IPS-11a (cell line): ENCODE data around the gene ANGPTL2.
"Not testable (repeated sequence)": the region's sequence is repeated elsewhere in the genome, so short reads cannot be mapped to it uniquely, and the experiment has no call there.

Experiments used
- H3K4me3 ChIP-seq: one replicate; pipeline ENCODE4 v1.5.1; 2013; ENCODE audit warnings: low read depth, low read length, control low read depth

The ANGPTL2 gene

DNA sequence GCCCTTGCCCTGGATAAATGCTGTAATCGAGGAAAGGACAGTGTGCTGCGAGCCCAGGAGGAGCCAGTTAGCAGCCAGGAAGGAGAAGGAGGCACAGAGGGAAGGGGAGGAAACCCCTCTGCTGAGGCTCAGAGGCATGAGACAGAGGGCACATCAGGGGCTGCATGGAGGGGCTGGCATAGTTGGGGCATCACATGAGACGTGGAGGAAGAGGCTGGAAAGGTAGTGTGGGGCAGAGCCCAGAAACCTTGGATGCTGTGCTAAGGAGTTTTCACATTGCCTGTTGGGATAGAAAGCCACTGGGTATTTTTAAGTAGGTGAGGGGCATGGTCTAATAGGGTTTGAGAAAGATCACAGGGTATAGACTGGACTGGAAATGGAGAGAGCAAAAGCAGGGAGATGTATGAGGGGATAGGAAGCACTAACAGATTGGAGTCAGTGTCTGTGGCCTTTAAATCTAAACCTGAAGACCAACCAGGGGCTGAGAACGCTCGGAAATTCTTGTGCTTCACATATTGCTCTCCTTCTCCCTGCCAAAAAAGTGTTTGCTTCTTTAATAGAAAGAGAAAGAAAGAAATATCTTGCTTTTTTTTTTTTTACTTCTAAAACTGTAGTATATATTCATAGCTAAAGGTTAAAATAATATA, 33.0 kb upstream of the ANGPTL2 start:
- no peak overlapping the region for H3K4me3 ChIP-seq

DNA sequence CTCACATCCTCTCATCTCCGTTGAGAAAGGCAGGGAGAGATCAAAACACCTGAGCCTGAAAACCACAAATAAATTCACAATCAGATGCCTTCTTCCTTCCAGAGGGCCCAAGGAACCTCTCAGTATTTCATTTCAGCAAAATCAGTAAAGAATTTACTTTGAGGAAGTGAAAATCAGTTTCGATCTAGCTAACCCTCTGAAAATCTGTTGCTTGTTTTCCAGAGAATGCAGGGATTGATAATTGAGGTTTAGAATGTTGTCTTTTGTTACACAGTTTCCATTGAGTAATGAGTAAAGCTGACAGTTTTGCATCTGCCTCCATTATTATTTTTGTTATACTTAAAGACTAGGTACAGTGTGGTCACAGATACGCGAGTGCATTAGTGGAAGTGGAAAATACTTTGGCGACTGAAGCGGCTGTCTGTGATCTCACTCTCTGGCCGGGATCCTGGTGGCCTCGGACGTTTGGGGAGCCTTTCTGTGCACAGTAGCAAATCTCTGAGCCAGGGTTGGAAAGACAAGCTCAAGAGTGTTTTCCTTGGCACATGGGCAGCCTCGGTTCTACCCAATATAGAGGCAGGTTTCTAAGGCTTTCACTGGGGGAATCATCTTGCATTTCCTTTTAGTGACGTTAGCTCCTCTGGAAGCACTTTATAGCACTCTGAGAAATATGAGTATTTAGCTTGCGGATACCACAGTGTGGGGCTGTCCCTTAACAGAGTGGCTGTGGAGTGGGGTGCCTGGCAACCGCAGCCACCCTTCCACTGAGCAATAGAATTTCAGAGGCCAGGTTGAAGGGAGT, 32.2 kb upstream of the ANGPTL2 start:
- no peak overlapping the region for H3K4me3 ChIP-seq

DNA sequence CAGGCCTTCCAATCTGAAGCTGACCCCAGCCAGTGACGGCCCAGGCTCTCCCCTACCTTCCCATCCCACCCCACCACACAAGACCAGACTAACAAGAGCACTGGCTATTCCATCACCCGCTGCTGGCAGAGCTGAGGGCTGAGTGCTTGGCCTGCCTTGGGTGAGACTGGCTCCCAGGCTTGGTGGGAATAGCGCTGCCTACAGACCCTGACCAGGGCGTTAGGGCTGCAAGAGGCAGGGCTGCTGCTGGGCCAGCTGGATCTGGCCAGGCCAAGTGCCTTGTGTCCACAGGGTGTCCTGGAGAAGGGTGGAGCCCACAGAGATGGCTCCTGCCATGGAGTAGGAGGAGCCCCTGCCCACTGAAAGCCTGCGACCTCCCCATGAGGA, 31.6 kb upstream of the ANGPTL2 start:
- H3K4me3 ChIP-seq: no peak overlapping the region

DNA sequence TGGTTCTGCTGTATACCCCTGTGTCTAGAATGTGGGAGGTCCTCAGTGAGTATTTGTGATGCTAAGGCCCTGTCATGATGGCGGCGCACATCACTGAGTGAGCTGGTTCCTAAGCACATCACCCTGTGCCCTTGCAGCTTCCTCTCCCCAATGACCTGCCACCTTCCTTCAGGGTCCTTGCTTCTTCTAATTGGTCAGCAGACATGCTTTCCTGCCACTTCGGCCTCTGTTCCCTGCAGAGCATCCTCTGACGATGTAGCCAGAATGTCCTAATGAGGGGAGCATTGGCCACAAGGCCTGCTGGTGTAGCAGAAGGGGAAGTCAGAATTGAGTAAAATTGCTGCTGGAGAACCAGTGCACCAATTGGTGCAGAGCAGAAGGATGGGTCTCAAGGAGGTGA, 31.1 kb upstream of the ANGPTL2 start:
- H3K4me3 ChIP-seq: no peak overlapping the region

DNA sequence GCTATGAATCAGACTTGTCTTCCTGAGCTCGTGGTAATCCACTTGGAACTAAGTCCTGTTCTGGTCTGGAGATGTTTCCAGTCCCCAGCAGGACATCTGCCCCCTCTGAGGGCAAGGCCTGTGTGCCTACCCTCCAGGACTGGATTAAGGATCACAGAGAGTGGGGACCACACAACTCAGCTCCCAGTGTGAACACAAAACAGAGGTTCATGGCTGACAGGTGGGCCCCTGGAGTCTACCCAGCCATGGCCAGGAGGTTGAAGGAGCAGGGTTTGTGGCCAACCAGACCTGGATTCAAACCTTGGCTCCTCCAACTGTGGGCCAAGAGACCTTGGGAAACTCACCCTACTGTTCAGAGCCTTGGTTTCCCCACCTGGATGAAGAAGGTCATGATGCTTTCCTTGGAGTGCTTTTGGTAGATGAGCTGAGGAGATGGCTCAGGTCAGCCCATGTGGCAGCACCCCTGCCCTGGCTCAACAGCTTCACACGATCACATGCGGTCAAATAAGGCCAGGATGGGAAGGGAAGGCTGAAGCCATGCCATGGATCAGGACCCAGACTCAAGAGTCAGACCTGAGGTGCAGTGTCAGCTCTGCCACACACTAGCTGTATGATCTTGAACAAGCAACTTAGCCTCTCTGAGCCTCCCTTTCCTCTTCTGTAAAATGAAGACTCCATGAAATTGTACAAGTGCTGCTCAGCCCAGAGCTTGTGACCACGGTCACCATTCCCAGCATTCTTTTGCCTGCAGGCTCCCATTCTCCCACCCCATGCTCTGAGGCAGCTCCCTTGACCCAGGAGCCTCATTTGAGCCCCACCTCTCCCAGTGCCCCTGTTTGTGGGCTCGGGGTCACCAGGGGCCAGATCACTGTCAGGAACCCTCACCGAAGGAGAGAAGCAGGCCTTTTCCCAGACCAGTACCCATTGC, 27.3 kb upstream of the ANGPTL2 start:
- no peak overlapping the region for H3K4me3 ChIP-seq

DNA sequence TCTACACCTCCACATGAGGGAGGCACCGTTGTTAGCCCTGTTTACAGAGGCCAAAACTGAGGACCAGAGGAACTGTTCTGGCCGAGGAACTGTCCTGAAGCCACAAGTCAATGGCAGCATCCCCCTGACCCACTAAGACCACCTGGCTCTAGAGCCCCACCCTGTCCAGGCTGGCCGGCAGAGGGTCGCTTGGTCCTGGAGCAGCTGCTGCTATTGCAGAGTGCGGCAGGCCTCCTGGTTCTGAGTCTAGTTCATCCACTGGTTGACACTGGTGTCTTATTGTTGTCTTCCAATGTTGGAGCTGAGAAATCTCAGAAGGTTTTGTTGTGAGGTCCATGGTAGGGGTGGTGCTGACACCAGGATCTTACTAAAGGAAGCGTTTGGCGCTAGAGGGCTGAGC, 26.6 kb upstream of the ANGPTL2 start:
- no peak overlapping the region for H3K4me3 ChIP-seq

DNA sequence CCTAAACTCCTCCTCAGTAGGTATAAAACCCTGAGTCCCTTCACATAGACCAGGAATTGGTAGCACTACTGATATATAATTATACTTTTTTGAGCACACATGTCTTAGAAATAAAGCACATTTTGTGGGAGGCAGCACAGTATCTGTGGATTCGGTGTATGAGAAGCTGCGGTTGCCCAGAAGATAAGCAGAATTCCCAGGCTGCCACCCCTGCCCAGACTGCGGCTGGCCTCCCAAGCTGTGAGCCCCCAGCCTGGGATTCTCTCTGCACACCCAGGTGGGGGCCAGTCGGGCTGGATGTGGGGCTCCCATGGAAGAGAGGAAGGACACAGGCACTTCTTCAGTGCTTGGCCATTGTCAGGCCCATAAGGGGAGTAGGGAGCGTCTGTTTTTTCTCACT, 25.6 kb upstream of the ANGPTL2 start:
- no peak overlapping the region for H3K4me3 ChIP-seq

DNA sequence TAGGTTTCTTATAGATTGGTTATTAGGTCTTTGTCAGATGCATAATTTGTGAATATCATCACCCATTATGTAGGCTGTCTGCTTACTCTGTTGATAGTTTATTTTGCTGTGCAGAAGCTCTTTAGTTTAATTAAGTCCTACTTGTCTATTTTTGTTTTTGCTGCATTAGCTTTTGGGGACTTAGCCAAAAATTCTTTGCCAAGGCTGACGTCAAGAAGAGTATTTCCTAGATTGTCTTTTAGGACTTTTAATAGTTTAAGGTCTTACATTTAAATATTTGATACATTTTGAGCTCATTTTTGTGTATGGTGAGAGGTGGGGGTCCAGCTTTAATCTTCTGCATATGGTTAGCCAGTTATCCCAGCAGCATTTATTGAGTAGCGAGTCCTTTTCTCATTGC, 24.8 kb upstream of the ANGPTL2 start:
- no peak overlapping the region for H3K4me3 ChIP-seq

DNA sequence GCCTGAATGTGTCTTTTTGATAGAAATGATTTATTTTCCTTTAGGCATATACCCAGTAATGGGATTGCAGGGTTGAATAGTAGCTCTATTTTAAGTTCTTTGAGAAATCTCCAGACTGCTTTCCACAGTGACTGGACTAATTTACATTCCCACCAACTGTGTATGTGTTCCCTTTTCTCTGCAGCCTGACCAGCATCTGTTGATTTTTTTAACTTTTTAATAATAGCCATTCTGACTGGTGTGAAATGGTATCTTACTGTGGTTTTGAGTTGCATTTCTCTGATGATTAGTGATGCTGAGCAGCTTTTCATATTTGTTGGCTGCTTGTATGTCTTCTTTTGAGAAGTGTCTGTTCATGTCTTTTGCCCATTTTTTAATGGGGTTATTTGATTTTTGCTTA, 24.4 kb upstream of the ANGPTL2 start:
- not testable (repeated sequence) for H3K4me3 ChIP-seq

DNA sequence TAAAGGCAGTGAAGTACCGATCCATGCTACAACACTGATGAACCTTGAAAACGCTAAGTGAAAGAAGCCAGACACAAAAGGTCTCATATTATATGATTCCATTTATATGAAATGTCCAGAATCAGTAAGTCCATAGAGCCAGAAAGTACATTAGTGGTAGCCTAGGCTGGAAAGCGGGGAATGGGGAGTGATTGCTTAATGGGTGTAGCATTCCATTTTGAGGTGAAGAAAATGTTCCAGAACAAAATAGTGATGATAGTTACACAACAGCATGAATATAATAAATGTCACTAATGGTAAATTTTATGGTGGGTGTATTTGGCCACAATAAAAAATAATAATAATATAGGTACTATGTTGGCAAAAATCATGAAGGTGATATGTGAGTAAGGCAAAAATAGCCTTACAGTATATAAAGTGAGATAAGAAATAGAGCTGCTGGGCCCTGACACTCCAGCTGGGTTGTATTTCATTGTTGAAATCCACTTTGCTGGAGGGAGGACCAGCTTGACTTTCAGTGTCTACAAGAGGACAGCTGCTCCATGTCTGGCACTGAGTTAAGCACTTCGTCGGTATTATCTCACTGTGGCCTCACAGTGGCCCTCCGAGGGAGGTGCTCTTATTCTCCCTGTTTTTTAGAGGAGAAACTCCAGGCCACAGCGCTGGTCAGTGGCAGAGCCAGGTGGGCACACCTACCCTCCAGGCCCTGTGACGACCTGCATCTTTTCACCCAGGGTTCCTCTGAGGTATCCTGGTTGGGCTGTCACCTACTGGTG, 22.4 kb upstream of the ANGPTL2 start:
- no peak overlapping the region for H3K4me3 ChIP-seq

DNA sequence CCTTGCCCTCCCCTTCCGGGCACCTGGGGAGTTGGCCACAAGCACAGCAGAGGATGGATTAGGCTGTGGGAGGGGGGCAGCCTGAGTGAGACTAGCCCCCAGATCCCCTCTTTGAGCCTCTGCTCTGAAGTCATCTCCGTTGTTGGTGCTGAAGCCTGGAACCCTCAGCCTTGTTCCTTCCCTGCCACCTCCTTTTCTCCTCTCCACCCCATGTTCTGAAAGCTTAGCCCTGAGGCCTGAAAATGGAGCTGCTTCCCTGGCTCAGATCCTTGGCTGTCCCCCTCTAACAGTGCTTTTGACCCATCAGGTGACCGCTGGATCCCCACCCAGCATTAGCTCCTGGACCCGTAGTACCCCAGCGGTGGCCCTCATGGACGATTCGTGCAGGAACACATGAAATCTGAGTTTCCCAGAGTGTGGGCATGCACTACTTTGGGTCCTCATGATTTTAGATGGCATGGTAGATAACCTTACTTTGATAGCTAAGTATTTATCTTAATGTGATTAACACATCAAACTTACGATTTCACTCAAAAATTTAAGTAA, 21.6 kb upstream of the ANGPTL2 start:
- no peak overlapping the region for H3K4me3 ChIP-seq

DNA sequence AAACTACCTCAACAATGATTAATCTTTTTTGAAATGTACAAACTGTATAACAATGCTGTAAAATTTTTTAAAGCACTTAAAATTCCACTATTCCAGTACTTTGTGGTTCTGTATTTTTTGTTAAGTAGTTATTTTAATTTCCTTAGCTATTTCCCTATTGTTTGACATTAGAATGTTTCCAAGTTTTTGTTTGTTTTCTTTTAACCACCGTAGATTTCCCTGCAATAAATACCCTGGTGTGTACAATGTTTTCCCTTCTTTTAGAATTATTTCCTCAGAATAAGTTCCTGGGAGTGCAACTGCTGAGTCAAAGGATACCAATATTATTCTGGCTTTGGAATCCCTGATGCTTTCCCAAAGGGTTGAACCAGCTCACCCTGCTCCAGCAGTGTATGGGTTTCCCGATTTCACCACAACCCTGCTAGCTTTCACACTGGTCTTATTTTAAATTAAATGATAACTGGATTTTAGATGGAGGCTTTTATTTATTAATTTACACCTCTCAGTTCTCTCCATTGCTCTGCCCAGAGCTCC, 20.6 kb upstream of the ANGPTL2 start:
- no peak overlapping the region for H3K4me3 ChIP-seq

DNA sequence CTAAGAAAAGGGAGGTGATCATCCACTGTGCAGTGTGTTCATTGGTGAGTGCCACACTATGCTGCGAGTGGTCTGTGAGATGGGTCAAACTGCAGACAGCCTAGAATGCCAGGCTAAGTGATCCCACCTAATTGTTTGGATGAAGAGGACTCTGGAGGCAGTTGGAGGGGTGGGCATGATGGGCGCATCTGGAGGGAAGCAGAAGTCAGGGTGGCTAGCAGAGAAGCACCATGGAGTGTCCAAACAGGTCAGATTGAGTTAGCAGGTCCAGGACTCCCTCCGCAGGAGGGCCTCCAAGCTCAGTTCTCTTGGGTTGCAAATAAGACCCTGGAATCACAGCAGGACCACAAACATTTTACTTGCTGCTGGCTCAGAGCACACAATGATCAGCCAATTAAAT, 19.9 kb upstream of the ANGPTL2 start:
- H3K4me3 ChIP-seq: no peak overlapping the region

DNA sequence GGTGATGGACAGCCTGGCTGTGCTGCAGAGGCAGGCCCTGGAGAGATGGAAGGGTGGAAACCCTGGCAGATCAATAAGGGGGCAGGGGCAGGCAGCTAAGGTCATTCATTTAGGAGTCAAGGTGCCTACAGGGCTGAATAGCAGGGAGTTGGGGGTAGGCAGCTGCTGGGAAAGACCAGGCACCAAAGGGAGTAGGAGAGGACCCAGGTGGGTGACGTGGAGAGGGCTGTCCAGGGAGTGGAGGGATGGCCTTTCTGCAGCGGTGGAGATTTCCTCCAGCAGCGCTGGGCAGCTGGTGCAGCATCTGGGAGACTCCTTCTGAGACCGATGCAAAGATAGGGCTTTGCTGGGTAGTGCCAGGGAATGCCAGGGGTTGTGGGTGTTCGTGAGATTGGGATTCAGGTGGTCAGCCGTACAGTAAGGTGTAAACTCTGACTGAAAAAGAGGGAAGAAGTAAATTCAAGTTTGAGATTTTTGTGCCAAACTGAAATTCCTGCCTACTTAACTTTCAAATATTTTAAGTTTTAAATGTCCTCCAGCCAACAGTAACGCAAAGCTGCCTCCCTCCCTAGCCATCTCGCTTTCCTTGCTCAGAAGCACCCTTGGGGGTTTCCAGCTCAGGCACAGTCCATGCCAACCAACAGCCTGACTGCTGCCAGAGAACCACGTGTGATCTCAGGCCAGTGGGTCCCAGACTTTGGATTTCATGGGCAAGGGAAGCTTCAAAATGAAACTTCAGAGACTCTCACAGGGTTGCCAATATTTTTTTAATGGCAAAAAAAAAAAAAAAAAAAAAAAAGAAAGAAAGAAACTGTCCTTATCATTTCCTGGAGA, 18.6 kb upstream of the ANGPTL2 start:
- H3K4me3 ChIP-seq: no peak overlapping the region

DNA sequence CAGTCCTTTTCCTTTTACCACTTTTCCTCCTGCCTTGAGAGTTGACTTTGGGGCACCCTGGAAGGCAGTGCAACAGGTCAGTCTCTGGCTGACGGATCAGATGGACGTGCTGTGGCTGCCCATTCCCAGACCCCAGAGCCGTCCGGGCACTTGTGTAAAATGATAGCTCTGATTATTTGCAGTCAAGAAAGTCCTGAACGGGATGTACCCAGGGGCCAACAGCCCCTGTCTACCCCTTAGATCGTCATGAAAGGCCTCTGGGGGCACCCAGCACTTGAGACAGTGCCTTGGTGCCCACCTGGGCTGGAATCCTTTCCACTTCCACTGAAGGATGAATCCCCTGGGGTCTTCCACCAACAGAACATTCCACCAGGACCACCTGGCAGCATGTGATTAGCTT, 17.7 kb upstream of the ANGPTL2 start:
- H3K4me3 ChIP-seq: no peak overlapping the region

DNA sequence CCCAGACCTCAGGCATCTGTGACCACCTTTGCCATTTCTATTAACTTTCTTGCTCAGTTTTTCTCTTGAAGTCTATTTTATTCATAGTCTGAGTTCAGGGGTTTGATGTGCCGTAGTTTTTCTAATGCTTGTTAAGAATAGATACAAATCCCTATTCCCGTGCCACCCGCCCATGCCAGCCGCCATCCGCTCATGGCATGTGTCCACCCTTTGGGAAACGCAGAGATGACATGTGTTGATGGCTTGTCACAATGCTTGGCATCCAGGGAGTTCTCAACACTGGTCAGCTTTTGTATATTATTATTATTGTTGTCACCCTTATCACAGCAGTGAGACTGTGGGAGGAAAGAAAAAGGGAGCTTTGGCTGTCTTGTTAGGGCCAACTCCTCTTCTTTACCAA, 17.3 kb upstream of the ANGPTL2 start:
- H3K4me3 ChIP-seq: no peak overlapping the region

DNA sequence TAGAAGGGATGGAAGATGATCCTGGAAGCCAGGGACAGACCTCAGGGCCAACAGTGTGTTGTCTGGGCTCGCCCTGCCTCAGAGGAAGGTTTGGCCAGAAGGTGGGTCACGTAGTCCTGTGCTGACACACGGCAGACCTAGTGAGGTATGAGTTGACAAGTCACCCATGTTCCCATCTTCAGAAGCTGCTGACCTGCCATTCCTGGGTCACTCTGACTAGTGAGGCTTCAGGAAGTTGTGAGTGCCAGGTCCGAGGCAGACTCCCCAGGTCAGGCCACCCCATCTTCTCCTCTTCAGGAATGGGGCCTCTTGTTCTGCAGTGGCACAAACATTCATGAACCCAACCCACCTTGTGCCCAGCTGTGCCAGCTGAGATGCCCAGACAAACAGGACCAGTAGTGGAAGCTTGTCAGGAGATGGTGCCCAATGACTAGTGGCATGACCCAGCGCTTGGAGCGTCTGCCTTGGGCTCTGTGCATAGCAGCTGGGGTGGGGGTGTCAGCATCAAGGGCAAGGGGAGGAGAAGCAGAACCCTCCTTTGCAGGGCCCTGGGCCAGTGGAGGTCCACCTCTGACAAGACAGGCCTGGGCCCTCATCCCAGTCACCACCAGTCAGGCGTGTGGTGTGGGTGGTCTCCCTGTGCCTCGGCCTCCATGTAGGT, 16.8 kb upstream of the ANGPTL2 start:
- H3K4me3 ChIP-seq: no peak overlapping the region

DNA sequence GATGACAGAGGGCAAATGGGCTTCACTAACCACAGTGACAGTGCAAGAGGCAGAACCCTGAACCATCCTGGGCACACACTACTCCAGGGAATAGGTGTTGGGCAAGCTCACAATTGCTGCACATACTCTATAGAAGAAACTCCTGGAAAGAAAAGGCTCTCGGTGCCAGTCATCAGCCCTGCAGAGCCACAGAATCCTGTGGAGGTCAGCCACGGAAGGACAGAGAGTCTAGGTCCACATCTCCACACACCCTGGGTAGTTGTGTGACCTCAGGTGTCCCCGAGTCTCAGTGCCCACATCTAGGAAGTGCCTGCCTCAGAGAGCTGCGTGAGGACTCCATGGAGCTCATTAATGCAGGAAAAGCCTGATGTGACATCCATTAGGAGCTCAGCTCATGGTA, 16.0 kb upstream of the ANGPTL2 start:
- no peak overlapping the region for H3K4me3 ChIP-seq
